ENCODE data around the gene FMNL1.
"Not testable (repeated sequence)": the region's sequence is repeated elsewhere in the genome, so short reads cannot be mapped to it uniquely, and the experiment has no call there.

Gene FMNL1

DNA sequence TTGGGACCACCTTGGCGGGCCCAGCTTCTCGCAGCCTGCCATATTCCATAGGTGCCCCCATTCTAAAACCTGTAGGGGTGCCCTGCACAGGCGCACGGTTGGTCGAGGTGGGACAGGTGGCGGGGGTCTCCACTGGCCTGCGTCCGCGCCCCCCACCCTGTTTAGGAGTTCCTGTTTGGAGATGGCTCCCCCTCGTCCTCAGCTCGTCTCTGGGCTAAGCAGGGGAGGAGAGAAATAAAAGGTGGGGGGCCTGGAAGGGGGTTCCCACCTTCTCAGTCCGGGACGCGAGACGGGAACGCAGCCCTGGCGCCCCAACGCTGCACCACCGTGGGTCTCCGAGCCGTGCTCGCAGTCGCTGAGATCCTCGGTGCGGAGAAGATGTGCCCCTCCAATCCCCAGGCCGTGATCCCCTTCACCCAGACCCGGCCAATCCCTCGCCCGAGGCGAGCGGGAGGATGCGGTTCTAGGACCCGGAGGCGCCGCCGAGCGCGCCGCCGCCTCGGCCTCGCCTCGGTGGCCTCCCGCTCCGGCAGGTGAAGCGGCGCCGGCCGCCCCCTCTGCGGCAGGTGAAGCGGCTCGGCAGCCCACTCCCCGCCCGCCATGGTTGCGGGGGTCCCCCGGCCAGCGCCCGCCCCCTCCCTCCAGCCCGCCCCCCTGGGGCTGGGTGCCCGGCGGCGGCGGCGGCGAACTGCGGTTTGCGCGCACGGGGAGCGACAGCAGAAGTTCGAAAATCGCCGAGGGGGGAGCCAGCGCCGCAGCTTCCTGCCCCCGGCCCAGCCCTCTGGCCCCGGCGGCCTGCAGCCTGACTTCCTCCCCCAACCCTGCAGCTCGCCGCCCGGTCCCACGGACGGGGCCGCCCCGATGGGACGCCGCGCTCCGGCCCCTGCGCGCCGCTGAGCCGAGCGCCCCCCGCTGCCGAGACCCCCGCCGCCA is at the start of gene FMNL1:
Gene FMNL1, plus strand, starts transcription at position 805 of the 933 bp plus-strand sequence. CDS start 240 bp downstream, outside the sequence.
- DNase-seq, result peak; percentile 64 to 76

GRCh38 chr17:45172232-45172540 is 49.5 kb upstream of the FMNL1 start:
- no peak for DNase-seq

- DNase-seq, result peak; percentile 69 to 73
Observed at GRCh38 chr17:45172541-45173286, 49.0 kb upstream of the FMNL1 start.

DNA sequence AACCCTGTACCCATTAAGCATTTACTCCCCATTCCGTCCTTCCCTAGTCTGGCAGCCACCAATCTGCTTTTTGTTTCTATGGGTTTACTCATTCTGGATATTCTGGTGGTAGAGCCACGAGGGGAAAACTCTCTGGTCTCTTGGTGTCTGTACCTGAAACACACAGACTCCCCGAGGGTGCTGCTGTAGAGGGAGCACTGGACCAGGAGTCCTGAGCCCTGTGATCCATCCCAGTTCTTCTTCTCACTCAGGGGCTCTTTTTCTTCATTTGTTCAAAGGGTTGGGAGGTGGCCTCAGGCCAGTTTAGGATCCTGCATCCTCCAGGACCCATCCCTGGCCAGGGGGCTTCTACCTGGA is 45.9 kb upstream of the FMNL1 start:
- DNase-seq, result no peak

DNA sequence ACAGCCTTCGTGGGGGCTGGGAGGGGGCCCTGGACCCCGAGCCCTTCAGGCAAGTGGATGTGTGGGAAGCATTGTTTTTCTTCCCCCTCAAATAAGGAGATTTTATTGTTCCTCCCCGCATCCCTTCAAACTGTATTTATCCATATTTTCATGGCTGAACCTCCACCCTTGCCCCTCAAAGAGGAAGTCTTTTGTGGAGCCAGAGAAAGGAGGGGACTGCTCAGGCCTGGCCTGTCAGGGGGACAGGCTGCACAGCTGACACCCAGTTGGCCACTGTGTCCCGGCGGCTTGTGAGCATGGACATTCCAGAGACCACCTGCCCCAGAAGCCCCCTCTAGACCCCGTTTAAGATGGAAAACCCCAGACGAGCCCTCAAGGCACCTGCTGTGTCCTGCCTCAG is 44.1 kb upstream of the FMNL1 start:
- no peak for DNase-seq

DNA sequence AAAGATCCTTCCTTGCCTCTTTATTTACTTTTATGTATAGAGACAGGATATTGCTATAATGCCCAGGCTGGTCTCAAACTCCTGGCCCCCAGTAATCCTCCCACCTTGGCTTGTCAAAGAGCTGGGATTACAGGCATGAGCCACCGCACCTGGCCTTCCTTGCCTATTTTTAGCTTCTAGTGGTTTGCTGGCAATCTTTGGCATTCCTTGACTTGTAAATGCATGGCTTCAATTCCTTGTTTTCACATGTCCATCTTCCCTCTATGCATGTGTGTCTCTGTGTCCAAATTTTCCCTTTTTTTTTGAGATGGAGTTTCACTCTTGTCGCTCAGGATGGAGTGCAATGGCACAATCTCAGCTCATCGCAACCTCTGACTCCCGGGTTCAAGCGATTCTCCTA is 37.5 kb upstream of the FMNL1 start:
- DNase-seq, result no peak

DNA sequence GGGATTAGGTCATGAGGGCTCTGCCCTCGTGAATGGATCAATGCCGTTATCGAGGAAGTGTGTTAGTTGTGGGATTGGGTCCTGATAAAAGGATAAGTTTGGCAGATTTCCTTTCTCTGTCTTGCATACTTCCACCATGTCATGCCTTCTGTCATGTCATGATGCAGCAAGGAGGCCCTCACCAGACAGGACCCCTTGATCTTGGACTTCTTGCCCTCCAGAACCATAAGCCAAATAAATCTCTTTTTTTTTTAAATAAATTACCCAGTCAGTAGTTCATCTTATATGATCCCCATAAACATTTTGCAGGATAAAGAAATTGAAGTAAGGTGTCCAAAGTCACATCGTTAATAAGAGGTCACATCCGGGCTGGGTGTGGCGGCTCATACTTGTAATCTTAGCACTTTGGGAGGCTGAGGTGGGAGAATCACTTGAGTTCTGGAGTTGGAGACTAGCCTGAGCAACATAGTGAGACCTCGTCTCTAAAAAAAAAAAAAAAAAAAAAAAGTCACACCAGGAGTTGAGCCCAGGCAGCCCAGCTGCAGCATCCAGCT is 34.8 kb upstream of the FMNL1 start:
- no peak for DNase-seq

DNA sequence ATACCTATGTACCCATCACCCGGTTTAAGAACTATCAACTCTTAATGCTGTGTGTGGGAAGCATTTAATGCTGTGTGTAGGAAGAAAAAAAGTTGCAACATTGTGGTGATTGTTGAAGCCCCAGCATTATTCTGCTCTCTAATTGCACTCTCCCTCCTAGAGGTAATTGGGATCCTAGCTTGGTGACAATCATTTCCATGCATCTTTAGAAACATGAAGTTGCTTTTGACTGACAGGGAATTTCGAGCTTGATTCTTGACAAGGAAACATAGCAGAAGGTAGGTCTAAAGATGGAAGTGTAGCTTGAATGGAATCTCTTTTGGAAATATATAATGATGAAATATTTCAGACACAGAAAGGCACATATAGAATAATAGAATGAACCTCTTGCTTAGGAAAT is 32.7 kb upstream of the FMNL1 start:
- no peak for DNase-seq

DNA sequence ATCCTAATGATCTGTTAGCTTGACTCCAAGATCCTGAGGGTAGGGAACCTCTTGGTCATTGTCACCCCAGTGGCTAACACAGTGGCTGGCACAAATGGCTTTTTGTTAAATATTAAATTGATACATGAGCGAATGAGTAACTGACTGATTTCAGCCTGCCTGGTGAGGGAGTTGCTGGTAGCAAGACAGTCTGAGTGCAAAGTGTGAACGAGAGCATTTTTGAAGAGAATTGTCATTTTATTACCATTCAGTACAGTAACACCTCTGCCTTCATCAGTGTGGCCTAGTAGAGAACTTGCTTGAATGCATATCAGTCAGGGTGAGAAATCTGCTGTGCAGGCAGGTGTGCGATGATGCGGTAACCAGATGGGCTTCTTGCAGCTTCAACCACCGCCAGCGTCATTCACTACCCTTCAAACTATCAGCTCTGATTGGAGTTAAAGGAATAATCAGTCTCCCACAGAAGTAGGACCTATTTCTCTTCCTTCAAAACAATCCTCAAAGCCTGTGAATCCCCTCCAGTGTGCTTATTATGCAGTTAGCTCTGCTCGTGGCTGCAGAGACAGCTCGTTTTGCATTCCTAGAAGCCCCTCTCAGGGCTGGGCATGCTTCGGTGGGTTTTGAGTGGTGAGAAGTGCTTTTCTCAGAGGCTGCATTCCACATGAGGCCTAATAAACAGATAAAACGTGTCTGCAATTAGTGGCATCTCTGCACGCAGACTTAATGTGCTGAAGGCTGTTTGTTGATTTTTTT is 31.0 kb upstream of the FMNL1 start:
- no peak for DNase-seq

- no peak for DNase-seq
Observed at GRCh38 chr17:45195424-45195823, 26.3 kb upstream of the FMNL1 start.

GRCh38 chr17:45197108-45197507 is 24.6 kb upstream of the FMNL1 start:
- DNase-seq, result no peak

DNA sequence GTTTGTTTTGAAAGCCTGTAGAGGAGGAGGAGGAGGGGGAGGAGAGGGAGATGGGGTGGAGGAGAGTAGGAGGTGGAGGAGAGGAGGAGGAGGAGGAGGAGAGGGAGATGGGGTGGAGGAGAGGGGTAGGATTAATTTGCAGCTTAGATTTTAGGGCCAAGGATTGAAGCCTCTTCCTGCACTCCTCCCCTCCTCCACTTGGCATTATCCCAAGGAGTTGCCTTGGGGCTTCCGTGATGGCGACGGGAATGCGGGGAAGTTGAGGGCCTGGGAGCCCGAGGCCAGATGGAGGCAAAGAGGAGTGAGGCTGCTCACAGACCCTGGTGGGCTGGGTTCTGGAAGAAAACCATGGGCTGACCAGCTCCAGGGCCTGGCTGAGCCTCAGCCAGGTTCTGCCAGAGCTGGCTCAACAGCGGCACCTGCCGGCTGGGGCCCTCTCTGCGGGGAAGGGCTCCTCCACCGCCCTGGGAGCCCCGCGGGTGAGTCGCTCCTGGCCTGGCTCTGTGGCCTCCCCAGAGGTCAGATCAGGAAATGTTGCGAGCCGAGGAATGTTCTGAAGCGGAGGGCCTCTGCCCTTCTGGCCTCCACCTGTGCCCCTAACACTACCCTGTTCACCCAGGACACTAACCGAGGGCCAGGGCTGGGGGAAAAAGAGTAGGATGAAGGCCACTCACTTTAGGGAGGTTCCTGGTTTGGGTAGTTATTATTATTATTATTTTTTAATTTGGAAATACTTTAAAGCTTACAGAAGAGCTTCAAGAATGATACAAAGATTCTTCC is 23.9 kb upstream of the FMNL1 start:
- DNase-seq, result peak; percentile 95 to 98

DNA sequence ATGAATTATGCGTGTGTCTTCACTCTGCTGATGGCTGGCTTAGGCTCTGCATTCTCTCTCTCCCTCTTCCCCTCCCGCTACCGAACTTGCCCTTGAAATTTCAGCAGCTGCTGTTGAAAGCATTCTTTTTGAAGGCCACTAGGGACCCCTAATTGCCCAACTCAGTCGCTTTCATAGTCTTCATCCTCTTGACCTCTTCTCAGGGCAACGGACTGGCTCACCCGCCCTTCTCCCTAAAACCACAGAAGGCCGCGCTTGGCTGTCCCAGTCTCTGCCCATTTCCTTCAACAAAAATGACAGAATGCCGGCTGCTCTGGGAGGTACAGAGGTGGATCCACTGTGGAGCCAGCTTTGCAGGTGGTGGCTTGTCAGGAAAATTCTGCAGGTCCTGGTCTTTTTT is 21.0 kb upstream of the FMNL1 start:
- no peak for DNase-seq

DNA sequence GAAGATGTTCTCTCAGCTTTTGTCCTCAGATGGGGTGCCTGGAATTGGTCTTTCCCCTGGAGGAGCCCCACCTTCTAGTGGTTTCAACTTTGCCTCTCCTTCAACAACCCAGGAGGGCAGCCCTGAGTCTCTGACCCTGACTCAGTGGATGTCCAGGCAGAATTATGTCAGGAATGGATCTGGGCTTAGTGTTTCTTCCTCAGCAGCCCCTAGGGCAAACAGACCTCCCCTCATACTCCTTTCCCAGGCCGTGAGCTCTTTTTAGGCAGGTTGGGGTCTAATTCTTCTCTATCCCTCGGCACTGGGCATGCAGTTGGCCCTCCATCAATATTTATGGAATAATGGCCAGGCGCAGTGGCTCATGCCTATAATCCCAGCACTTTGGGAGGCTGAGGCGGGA is 20.2 kb upstream of the FMNL1 start:
- no peak for DNase-seq

DNA sequence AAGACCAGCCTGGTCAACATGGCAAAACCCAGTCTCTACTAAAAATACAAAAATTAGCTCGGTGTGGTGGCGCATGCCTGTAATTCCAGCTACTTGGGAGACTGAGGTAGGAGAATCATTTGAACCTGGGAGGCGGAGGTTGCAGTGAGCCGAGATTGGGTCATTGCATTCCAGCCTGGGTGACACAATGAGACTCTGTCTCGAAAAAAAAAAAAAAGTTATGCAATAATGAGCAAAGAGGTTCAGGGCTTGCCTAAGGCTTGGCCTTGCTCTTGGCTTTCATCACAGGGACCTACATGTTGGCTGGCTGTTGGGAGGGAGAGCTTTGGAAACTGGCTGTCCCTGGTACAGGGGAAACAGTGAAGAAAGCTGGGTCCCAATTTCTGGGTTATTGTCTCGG is 19.8 kb upstream of the FMNL1 start:
- not testable (repeated sequence) for DNase-seq

DNA sequence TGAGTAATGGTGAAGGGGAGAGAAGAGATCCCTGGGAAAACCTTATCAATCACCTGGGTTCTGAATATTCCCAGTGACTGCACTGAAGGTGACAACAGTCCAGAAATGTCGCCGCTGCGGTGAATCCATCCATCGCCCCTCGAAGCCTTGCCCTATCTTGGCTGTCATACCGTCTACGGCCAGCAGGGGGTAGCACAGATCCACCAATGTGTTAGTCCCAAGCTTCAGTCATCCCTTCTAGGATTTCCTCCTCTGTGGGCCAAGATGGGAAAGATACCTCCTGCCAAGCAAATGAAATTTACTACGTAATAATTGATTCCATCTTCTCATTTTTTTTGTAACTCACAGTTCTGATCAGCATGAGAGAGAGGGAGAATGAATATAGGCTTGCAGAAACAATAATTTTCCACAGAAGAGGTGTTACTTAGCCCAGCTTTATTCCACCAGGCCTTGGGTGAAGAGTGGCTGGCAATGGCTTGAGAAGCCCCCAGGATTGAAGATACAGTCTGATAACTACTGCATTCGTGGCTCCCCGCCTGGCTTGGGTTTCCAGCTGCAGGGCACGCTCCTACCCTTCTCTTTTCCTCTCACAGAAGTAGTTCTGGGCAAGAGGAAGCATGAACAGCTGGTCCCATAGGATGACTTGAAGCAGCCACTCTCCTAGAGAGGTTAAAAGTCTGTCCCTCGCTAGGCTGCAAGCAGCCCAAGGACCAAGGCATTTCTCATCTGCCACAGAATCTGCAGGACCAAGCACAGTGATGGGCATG is 2.6 kb upstream of the FMNL1 start:
- DNase-seq, result peak; percentile 93 to 98

- DNase-seq, result peak in 1 of 2 experiments; percentile 37
Observed at GRCh38 chr17:45220079-45220478, 1.6 kb upstream of the FMNL1 start.

DNA sequence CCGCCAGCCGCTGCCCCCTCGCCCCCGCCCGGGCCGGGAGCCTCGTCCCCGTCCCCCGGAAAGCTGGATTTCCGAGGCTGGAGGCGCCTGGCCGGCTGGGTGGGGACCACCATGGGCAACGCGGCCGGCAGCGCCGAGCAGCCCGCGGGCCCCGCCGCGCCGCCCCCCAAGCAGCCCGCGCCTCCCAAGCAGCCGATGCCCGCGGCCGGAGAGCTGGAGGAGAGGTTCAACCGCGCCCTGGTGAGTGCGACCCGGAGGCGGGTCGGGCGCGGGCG is 266 bp downstream of the FMNL1 start:
- DNase-seq, result no peak

GRCh38 chr17:45222289-45222995 is 757 bp downstream of the FMNL1 start:
- DNase-seq, result peak; percentile 80 to 83

GRCh38 chr17:45222996-45223538 is 1.4 kb downstream of the FMNL1 start:
- DNase-seq, result no peak
